ENCODE data around the gene METTL8.

METTL8 gene, protein sequence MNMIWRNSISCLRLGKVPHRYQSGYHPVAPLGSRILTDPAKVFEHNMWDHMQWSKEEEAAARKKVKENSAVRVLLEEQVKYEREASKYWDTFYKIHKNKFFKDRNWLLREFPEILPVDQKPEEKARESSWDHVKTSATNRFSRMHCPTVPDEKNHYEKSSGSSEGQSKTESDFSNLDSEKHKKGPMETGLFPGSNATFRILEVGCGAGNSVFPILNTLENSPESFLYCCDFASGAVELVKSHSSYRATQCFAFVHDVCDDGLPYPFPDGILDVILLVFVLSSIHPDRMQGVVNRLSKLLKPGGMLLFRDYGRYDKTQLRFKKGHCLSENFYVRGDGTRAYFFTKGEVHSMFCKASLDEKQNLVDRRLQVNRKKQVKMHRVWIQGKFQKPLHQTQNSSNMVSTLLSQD

GRCh38 chr2:171433763-171434012 lies at the start of gene METTL8:
METTL8 (minus strand) TSS chr2:171433990; CDS start chr2:171392185, 41,805 bp downstream.
- no peak for DNase-seq

DNA sequence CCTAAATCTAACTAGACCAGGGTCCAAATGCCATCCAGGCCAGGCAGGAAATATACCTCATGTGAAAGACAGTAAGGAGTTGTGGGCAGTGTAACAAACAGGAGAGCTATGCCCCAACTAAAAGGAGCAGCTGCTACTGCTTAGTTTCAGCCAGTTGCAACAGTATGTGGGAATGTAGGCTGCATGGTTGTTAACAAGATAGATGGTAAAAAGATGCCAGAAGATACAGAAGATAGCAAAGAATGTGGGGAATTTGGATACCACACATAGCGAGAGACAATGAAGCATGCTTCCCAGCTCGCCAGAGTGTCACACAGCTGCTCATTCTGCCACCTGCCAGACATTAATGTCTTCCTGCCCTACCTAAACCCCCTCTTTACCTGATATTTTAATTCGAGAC lies 49.1 kb upstream of the METTL8 start:
- DNase-seq = no peak

DNA sequence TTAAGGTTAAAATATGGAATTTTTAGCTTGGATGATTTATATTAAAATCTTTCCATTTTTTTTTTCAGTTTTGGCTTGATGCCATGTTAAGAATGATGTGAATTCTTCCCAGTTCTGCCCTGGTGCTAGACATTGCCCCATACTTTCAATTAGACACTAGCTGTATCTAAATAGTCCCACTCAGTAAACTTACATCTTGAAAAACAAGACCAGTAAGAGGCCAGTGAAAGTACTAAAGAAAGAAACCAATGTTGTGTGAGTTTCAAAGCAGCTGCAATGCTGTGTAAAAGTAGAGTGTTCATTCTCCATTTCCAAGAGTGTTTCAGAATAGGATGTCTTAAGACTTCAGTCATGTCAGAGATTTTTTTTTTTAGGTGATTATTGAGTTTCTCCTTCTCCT lies 48.5 kb upstream of the METTL8 start:
- no peak for DNase-seq

DNA sequence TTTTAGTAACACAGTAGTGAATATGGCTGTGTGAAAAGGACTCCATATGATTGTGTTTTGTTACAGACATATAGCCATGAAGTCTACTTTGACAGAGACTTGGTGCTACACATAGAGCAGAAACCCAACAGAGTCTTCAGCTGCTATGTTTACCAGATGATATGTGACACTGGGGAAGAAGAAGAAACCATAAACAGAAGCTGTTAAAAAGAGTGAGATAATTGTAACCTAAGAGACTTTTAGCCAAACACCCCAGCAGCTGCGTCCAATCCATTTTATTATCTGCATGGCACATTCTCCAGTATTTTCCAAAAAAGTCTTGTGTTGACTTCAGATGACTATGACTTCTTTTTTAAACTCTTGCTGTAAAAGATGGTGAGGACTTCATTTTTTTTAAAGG lies 47.1 kb upstream of the METTL8 start:
- no peak for DNase-seq

DNA sequence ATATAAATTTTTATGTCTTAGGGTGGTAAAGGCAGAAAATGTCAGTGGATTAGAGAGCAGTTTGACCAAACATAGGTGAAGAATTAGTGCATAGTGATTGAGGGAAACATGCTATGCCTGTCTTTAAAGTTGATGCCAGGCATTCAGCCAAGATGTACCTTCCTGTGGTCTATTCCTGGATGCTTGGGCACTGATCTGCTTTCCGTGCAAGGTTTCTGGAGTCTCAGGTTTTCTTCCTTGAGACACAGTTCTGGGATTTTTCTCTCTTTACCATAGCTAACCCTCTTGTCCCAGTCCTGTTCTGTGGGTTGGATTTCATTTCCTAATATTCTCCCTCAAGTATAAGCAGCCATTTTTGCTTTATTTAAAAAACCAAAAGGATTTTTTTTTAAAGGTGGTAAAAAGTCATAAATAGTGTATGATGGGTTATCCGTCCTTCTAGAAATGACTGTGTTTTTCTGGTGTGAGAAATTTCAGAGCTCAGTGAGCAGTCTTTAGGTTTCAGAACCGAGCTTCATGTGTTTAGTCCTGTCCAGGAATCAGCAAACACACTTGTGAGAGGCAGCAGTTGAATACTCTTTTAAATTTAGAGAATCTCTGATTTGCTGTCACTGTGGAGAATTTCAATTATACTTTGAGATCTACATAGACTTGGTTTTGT lies 45.5 kb upstream of the METTL8 start:
- DNase-seq = no peak

DNA sequence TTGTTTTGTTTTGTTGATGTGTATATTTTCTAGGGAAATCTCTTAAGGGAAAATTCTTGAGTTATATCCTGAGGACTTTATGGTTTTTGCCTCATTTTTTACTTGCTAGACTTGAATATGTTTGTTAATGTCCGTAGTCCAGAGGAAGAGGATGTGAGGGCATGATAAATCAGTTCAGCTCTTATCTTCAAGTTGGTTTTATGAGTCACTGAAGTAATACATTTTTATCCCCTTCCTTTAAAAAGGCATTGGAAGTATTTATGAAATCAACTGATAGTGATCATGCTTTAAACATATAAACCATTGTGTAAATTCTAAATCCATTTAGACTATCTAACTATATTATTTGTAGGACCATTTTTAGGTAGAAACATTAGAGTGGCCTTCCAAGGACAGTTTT lies 44.6 kb upstream of the METTL8 start:
- DNase-seq = no peak

DNA sequence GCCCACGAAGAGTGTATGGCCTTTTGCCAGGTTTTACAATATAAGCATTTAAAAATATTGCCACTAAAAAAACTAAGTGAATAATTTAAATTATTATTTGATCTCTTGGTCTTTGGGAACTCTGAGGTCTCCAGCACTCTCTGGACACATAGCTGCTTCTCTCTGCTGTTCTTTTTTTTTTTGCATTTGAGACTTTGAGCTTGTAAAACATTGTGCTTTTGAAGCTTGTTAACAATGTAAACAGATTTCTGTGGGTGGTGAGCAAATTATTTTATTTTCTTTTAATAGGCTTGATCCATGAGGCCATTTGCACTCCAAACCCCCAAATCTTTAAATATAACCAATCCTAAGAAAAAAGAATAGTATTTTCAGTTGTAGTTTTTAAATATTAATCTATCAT lies 42.2 kb upstream of the METTL8 start:
- no peak for DNase-seq

DNA sequence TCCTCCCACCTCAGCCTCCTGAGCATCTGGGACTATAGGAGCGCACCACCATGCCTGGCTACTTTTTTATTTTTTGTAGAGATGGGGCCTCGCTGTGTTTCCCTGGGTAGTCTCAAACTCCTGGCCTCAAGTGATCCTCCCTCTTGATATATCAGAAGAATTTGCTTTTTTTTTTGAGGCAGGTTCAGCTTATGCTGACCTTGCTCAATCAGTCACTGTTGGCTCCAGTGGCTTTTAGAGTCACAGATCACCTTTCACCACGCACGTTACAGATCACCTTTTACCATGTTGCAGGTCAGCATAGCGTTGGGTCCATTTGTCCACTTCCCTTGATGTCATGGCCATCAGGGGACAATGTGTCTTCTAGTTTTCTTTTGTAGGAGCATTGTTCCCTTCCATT lies 36.3 kb upstream of the METTL8 start:
- no peak for DNase-seq

GRCh38 chr2:171469176-171469575 lies 35.4 kb upstream of the METTL8 start:
- no peak for DNase-seq

- DNase-seq = no peak
Measured at GRCh38 chr2:171460537-171460936, 26.7 kb upstream of the METTL8 start.

- no peak for DNase-seq
Measured at GRCh38 chr2:171459498-171459897, 25.7 kb upstream of the METTL8 start.

DNA sequence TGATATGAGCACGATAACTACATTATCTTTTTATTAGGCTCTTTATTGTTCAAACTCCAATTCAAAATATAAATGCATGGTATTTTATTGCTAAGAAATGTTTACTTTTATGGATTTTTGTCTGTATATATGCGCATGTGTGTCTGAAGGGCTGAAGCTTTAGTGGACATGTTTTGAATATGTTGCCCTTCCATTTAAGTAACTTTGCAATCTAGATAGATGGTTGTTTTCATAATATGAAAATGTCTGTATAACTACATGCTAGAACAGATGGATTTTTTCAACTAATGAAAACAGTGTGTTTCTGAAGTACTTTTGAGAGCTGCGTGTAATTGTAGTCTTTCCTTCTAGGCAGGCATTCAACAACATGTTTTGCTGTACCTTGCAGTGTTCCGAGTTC lies 19.0 kb upstream of the METTL8 start:
- no peak for DNase-seq

DNA sequence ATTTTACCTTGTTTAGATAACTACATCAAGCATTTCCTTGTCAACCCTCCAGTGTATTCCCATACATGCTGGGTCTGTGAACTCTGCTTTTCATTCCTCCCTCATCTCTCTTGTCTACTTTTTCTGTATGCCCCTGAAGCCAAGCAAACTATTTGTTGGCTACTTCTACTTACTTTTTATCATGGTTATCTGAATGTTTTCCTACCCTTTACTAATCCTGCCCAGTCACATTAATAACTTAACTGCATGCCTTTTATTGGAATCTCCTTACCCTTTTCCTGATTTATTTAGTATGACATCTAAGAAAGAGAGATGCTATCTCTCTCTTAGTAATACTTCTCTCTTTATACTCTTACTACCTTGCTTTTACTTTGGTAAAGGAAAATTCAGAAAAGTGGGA lies 17.3 kb upstream of the METTL8 start:
- no peak for DNase-seq

DNA sequence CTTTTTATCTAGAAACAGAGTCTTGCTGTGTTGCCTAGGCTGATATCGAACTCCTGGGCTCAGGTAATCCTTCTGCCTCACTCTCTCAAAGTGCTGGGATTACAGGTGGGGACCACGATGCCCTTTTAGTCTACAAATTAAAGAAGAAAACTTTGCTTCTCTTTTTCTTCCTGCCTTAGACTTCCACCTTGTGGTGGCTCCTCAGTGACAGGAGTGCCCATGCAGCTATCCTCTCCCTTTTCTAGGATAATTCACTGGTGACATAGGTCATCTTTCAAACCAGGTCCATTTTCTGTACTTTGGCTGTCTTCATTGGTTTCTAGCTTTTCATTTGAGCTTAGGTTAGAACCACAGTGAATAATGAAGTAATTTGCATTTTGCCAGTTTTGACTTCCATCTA lies 13.9 kb upstream of the METTL8 start:
- DNase-seq = no peak

GRCh38 chr2:171441470-171441869 lies 7.7 kb upstream of the METTL8 start:
- no peak for DNase-seq

DNA sequence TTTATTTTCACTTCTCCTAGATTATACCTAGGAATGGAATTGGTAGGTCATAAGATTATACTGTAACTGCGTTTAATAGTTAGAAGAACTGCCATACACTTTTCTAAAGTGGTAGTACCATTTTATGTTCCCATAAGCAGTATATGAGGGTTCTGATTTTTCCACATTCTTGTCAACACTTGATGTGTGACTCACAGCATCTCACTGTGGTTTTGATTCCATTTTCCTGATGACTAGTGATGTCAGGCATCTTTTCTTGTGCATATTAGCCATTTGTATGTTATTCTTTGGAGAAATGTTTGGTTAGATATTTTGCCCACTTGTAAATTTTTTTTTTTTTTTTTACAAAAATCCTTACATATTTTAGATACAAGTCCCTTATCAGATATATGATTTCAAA lies 2.5 kb upstream of the METTL8 start:
- no peak for DNase-seq

- DNase-seq = peak; percentile 94 to 95
Measured at GRCh38 chr2:171434013-171434989, 511 bp upstream of the METTL8 start, which contains the start of gene DCAF17. DCAF17 (plus strand) TSS chr2:171434226; CDS start chr2:171434578, 352 bp downstream.

- DNase-seq = peak in 1 of 2 donors; percentile 16
Measured at GRCh38 chr2:171432969-171433762, 624 bp downstream of the METTL8 start.

DNA sequence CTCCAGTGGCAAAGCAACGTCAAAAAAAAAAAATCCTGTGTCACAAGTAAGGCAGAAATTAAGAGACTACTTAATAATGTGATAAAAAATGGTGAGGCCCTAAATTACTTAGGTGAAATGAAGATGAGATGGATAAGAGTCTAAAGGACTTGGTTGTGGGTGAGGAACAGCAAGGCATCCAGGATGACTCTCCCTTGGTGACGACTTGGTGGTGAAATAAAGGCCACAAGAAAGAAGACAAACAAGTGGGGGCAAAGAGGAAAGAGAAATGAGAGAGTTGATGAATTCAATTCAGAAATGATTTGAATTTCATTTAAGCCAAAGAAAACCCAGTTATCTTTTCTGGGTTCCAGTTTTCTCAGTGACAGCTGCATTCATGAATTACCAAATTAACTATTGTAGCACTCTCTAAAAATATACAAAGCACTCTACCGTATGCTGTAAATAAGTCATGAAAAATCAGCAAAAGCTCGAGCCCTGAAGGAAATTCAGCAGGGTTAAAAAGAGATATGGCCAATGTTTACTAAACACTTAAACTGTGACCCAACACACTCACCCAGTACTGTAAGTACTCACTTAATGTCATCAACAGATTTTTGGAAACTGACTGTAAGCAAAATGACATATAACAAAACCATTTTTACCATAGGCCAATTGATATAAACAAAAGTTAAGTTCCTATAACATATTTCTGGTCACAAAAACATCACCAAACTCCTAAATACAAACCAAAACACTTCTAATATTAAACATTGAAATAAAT lies 1.4 kb downstream of the METTL8 start:
- no peak for DNase-seq

DNA sequence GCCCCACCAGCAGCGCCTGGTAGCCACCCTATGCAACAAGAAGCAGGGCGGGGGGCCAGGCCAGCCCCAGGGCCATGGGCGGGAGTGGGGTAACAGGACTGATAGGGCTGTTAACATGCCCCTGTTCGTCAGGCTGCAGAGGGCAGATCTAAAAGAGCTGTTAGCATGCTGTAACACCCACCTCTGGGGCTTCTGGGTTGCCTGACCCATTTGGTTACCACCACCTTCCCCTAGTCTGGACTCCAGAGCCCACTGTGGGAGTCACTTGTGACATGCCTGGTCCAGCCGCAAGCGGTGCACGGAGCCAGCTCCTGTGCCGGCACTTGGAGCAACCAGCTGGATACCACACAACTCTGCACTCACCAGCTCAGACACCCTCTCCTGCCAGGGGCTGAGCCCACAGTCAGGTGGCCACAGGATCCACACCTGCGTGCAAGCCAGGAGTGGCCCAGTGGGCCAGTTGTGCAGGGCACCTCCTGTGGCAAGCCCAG lies 2.1 kb downstream of the METTL8 start:
- no peak for DNase-seq

- DNase-seq = no peak
Measured at GRCh38 chr2:171430516-171431410, 3.0 kb downstream of the METTL8 start.
